ENCODE measurements around the gene JUNB. TPM values are rescaled to one million over a fixed set of nuclear protein-coding genes. Genes with fewer than 3 reads are reported as not detected.

The JUNB gene
- polyA plus RNA-seq, 3 donors = 1,279 to 3,167 (median 1,468) TPM

GRCh38 chr19:12759686-12760085 lies 31.6 kb upstream of the JUNB start:
- H3K4me1 ChIP-seq (ENCODE audit: control insufficient read depth in 1 of 2, insufficient read depth in 2 of 2, low read length in 2 of 2) = peaks cover 4 to 8% of the 10 kb centered on the region in 2 donors
- H4K20me1 ChIP-seq (ENCODE audit: insufficient read depth, low read length) = no peaks in the 10 kb centered on the region
- no peak overlapping the region for H2AFZ ChIP-seq (ENCODE audit: insufficient read depth, low read depth, low read length, poor library complexity, severe bottlenecking)
- Mint-ChIP-seq H3K4me3 (no peak overlapping the region), H3K36me3 (peaks cover 17 to 25% of the 10 kb centered on the region in 2 donors), H3K9me3 (peaks cover 0 to 5% (median 0%) of the 10 kb centered on the region in 7 donors), H3K4me1 (peaks cover 12% of the 10 kb centered on the region), H3K27me3 (ENCODE audit: low read depth in 3 of 3) (peaks cover 7 to 12% (median 11%) of the 10 kb centered on the region in 3 donors), H3K27ac (no peak overlapping the region)
- no peak for TF ChIP-seq CTCF (IDR thresholded peaks at IDR 0.05)
- H3K27me3 ChIP-seq (ENCODE audit: control insufficient read depth in 2 of 2, insufficient read depth in 2 of 2, low read length in 2 of 2) = peaks cover 0 to 4% of the 10 kb centered on the region in 2 donors
- no peaks in the 10 kb centered on the region for H3K79me2 ChIP-seq (ENCODE audit: insufficient read depth, low read length)
- no CpG with 5 or more reads among the region's 6 CpGs for WGBS (ENCODE audit: insufficient coverage)
- no peaks in the 10 kb centered on the region for H3K36me3 ChIP-seq (replicated peaks in 1 of 2; ENCODE audit: control insufficient read depth in 1 of 2, insufficient read depth in 2 of 2, low read length in 2 of 2)
- H3K9ac ChIP-seq (ENCODE audit: insufficient read depth, low read length, poor library complexity, severe bottlenecking) = no peak overlapping the region
- H3K9me3 ChIP-seq (replicated peaks in 1 of 2; ENCODE audit: control insufficient read depth in 1 of 2, insufficient read depth in 1 of 2, low read length in 2 of 2) = peaks cover 0 to 5% of the 10 kb centered on the region in 2 donors
- no peak overlapping the region for H3K4me2 ChIP-seq (replicated peaks; ENCODE audit: extremely low read depth, low read length, poor library complexity, severe bottlenecking)
- intact Hi-C loops (cut with micrococcal nuclease) = loop anchor here in 1 of 2 donors (5.0 kb wide), 2 partner anchors 38 to 88 kb away; no protein-coding TSS in a partner anchor
- no peak overlapping the region for H3K4me3 ChIP-seq (replicated peaks in 1 of 3; ENCODE audit: low read depth in 2 of 3, low read length in 3 of 3)
- DNase-seq = no peak
- H3K27ac ChIP-seq (ENCODE audit: low read depth in 1 of 2, low read length in 2 of 2) = no peak overlapping the region

- WGBS (ENCODE audit: insufficient coverage) = 92% methylated on average over 2 of the region's 11 CpGs
- Histone ChIP-seq H3K4me3 (replicated peaks in 1 of 3; ENCODE audit: low read depth in 2 of 3, low read length in 3 of 3) (no peak overlapping the region), H3K9me3 (replicated peaks in 1 of 2; ENCODE audit: control insufficient read depth in 1 of 2, insufficient read depth in 1 of 2, low read length in 2 of 2) (peaks cover 0 to 5% of the 10 kb centered on the region in 2 donors), H3K4me2 (replicated peaks; ENCODE audit: extremely low read depth, low read length, poor library complexity, severe bottlenecking) (no peak overlapping the region), H3K36me3 (replicated peaks in 1 of 2; ENCODE audit: control insufficient read depth in 1 of 2, insufficient read depth in 2 of 2, low read length in 2 of 2) (no peaks in the 10 kb centered on the region), H3K9ac (ENCODE audit: insufficient read depth, low read length, poor library complexity, severe bottlenecking) (no peak overlapping the region), H2AFZ (ENCODE audit: insufficient read depth, low read depth, low read length, poor library complexity, severe bottlenecking) (no peak overlapping the region), H3K27me3 (ENCODE audit: control insufficient read depth in 2 of 2, insufficient read depth in 2 of 2, low read length in 2 of 2) (peaks cover 0 to under 1% of the 10 kb centered on the region in 2 donors), H3K27ac (ENCODE audit: low read depth in 1 of 2, low read length in 2 of 2) (no peak overlapping the region), H4K20me1 (ENCODE audit: insufficient read depth, low read length) (no peaks in the 10 kb centered on the region), H3K79me2 (ENCODE audit: insufficient read depth, low read length) (no peaks in the 10 kb centered on the region), H3K4me1 (ENCODE audit: control insufficient read depth in 1 of 2, insufficient read depth in 2 of 2, low read length in 2 of 2) (peaks cover 0 to 6% of the 10 kb centered on the region in 2 donors)
- Mint-ChIP-seq H3K36me3 (peaks cover 32 to 46% of the 10 kb centered on the region in 2 donors), H3K4me3 (no peak overlapping the region), H3K9me3 (peaks cover 0 to 5% (median 0%) of the 10 kb centered on the region in 7 donors), H3K4me1 (peaks cover 10% of the 10 kb centered on the region), H3K27me3 (ENCODE audit: low read depth in 3 of 3) (peaks cover 0 to 9% (median 6%) of the 10 kb centered on the region in 3 donors), H3K27ac (peak overlapping the region in 1 of 7 donors; percentile 50)
- intact Hi-C loops (cut with micrococcal nuclease) = loop anchor here in 1 of 2 donors (5.0 kb wide), 2 partner anchors 34 to 84 kb away; no protein-coding TSS in a partner anchor
- no peak for TF ChIP-seq CTCF (IDR thresholded peaks at IDR 0.05)
- DNase-seq = no peak
Measured at GRCh38 chr19:12763100-12763499, 28.2 kb upstream of the JUNB start.
